ENCODE results near the gene GCK.

The GCK gene

DNA sequence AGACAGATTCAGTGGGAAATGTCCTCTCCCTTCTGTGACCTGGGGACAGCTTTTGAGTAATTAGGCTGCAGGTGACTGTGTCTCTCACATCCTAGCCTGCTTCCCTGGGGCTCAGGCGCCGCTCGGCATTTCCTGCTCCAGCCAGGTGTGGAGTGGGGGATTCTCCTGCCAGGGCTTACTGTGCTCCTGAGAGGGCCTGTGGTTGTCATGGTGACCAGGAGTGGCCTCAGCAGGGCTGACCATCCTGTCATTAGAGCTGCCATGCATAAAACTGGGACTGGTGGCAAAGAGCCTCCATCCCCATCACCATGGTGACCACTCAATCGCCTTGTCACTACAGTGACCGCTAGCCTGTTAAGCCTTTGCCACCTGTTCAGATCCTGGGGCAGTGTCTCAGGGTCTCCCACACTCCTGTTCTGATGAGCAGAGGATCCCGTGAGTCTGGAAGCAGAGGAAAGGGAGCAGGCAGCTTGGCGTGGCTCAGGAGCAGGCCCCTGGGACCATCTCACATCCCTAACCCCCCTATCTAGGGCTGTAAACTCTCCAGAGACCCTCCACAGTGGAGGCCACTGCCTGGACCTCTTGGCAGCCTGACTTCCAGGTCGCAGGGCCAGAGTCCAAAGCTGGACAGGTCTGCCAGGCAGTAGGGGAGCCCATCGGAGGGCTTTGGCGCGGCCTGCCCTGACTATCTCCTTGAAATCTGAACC lies at the start of gene GCK:
Gene GCK (minus strand): TSS at position 154 of the 707 bp plus-strand sequence. CDS start 486 bp downstream, outside the sequence.
- no peak for FAIRE-seq

DNA sequence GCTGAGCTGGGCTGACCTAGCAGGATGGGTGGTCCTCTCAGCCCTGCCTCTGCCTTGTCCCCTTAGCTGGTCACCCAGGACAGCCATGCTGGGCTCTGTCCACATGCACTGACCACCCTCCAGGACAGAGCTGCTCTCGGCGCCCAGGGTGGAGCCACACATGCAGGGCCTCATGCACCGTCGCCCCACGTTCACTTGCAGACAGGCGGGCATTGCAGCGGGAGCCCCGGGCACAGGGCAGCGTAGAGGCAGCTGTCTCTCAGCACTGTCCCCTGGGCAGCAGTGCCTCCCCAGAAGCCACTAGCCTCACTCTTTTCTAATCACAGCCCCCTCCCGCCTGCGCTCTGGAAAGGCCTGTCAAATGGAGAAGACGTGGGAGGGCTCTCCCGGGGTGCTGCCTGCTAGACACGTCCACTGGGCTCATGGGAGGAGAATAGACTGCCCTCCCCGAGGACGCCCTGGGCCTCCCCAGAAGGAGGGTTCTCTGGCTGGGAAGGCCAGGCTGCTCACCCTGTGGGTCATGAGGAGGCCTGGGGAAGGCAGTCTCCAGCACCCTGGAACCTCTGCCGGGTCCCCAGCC lies 49.0 kb upstream of the GCK start:
- FAIRE-seq, result no peak

DNA sequence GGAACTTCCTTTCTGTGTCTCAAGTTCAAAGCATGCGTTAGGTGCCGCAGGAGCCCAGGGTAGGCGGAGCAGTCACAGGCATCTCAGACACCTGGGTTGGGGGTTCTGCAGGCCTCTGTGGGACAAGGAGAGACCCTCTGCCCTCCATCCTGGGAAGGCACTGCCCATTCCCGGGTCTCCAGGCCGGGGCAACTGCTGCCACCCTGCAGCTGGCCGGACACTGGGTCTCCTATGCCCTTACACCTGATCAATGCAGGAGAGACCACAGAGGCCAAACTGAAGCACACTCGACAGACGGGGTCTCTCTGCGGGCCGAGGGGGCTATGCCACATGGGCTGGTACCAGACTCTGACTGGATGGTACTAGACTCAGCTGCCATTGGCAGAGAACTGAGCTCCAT lies 48.5 kb upstream of the GCK start:
- no peak for FAIRE-seq

- no peak for FAIRE-seq
These were observed 47.1 kb upstream of the GCK start for GRCh38 chr7:44236333-44236728.

- no peak for FAIRE-seq
These were observed 46.5 kb upstream of the GCK start for GRCh38 chr7:44235582-44236332.

GRCh38 chr7:44235066-44235465 lies 45.8 kb upstream of the GCK start:
- no peak for FAIRE-seq

DNA sequence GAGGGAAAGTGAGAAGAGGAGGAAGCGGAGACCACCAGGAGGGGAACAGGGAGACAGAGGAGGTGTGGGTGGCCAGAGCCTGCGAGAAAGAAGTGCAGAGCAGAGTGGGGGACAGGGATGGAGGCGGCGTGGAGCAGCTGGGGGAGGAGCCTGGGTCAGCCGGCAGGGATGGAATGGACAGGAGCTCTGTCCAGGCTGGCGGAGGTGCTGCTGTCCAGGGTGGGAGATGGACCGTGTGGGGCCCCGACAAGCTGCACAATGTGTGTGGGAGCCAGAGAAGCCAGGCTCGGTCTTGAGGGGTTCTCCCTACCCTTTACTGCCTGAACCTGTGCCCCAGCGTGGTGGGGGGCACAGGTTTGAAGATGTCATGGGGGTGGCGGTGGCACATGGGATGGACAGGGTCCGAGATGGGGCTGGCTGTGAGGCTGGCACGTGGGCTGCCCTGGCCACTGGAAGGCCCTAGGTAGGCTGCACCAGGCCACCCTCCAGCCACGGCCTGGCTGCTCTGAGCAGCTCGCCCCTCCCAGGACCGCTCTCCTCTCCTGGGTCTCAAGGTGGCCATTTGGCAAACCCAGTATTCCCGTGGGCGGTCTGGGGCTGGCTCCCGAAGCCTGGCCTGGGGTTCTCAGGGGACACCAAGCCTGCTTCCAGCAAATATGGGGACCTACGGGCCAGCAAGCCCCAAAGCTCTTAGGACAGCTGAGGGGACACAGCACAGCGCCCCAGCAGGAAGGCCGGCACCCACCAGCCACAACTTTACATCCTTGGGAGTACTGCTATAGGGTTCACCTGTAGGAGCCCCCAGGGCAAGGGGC lies 43.9 kb upstream of the GCK start:
- FAIRE-seq, result no peak

DNA sequence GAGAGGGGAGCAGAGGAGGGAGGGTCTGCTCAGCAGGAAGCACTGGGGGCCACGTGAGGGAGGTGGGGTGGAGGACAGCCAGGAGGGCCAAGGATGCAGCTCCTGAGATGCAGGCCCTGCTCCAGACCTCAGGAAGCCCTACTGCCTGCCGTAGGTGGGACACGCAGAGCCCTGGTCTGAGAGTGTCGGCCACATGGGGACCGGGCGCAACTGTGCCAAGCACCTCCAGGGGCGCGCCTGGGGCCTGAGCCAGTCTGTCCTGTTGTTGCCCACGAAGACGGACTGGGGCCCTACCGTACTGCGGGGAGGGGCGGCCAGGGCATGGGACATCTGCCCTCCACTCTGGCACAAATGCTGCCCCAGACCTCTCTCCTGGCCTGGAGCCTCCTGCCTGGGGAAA lies 43.2 kb upstream of the GCK start:
- no peak for FAIRE-seq

GRCh38 chr7:44231088-44231487 lies 41.8 kb upstream of the GCK start:
- FAIRE-seq, result no peak

GRCh38 chr7:44230286-44230685 lies 41.0 kb upstream of the GCK start:
- no peak for FAIRE-seq

DNA sequence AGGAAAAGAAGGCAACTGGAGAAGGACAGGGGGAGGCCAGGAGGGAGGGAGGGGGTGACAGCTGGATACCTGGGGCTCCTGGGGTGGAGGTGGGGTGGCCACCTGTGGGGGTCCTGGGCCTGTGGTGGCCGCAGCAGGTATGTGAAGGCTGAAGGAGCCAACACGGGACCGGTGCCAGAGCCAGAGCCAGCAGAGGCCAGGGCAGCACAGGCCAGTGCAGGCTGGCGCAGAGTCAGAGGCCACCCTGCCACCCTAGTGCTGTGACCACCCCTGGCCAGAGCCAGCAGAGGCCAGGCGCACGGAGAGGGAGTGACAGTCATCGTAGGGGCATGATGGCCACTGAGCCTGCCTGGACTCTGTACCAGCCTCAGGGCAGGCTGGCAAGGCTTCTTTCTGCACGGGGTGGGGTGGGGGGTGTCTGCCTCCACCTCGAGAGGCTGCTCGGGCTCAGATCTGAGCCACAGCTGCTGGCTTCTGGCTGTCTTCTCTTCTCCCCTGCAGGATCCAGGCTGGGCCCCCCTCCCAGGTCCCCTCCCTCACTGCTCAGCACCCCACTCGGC lies 40.4 kb upstream of the GCK start:
- FAIRE-seq, result no peak

GRCh38 chr7:44228571-44229350 lies 39.5 kb upstream of the GCK start:
- FAIRE-seq, result no peak

- FAIRE-seq, result no peak
These were observed 38.7 kb upstream of the GCK start for GRCh38 chr7:44227911-44228310.

- no peak for FAIRE-seq
These were observed 37.1 kb upstream of the GCK start for GRCh38 chr7:44226396-44226753.

- FAIRE-seq, result no peak
These were observed 36.5 kb upstream of the GCK start for GRCh38 chr7:44225566-44226395.

GRCh38 chr7:44224974-44225565 lies 35.8 kb upstream of the GCK start:
- FAIRE-seq, result no peak

DNA sequence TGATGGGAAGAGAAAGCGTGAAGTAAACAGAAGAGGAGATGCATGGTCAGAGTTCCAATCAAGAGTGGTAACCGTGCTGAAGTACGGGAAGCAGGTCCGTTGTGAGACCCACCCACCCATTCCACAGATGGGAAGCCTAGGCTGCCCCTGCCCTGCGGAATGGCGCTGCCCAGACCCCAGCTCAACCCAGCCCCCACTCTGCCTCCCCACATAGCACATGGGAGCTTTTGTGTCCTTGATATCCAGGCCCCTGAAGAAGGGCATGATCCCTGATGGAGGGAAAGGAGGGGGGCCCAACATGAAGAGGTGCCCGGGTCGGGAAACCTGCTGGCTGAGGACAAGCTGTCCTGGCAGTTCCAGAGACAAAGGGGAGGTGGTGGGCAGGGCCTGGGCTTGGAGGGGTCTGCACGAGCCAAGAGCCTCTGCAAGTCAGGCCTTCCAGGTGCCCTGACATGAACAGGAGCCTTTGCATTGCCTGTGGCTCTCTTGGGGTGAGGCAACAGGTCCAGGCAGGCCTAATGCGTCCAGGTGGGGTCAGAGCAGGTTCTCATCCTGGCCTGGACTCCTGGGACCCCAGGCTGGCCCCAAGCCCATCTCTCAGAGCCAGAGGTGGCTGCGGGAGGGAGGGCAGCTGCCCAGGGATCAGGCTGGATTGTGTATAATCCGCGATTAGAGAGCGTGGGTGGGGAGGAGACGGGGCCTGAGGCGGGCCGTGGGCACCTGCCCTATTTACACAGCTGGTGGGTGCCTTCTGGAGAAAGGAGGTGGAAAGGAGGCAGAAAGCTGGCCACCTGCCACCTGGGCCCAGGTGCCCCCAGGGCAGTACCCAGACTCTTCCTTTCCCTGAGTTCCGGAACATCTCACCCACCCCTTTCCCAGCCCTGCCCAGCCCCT lies 35.1 kb upstream of the GCK start:
- FAIRE-seq, result no peak

DNA sequence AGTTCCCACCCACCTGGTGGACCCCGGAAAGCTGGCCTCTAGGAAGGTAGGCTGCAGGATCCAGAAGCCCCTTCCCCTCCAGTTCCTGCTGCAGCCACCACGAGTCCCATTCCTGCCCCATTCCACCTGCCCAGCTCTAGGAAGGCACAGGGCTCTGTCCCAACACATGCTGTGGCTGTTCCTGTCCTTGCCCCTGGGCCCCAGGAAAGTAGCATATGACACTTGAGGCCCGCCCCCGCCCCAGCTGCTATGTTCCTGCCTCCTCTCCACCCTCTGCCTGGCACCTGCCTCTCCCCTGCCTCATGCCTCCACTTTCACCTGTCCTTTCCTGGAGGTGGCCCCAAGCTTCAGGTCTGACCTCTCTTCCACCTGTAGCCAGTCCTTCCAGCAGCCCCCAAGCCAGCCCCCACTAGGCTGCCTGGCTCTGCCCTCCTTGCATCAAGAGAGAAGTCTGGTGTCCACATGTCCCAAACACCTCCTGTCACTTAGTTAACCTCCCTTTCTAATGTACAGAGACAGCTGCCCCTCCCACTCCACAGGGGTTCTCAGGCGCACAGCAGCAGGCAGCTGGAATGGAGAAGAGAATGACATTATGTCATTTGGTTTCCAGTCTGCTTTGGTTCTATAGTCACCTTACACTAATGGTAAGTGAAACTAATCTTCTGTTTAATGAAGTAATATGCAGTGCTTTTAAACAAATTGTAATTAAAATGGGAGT lies 34.3 kb upstream of the GCK start:
- no peak for FAIRE-seq

GRCh38 chr7:44222776-44223261 lies 33.6 kb upstream of the GCK start:
- no peak for FAIRE-seq

All from colon (tissue), 2 donors.